GM21576 (cell line): Measurements from ENCODE around the gene NSMF.
"Not testable (repeated sequence)": the region's sequence is repeated elsewhere in the genome, so short reads cannot be mapped to it uniquely, and the experiment has no call there.

ENCODE experiments used
- ATAC-seq: cut with Tn5 transposase; IDR thresholded peaks from one replicate; pipeline ENCODE4 v1.9.1; 2021; ENCODE audit warnings: mild to moderate bottlenecking, moderate library complexity; ENCODE audit not compliant: unreplicated experiment

Gene NSMF

DNA sequence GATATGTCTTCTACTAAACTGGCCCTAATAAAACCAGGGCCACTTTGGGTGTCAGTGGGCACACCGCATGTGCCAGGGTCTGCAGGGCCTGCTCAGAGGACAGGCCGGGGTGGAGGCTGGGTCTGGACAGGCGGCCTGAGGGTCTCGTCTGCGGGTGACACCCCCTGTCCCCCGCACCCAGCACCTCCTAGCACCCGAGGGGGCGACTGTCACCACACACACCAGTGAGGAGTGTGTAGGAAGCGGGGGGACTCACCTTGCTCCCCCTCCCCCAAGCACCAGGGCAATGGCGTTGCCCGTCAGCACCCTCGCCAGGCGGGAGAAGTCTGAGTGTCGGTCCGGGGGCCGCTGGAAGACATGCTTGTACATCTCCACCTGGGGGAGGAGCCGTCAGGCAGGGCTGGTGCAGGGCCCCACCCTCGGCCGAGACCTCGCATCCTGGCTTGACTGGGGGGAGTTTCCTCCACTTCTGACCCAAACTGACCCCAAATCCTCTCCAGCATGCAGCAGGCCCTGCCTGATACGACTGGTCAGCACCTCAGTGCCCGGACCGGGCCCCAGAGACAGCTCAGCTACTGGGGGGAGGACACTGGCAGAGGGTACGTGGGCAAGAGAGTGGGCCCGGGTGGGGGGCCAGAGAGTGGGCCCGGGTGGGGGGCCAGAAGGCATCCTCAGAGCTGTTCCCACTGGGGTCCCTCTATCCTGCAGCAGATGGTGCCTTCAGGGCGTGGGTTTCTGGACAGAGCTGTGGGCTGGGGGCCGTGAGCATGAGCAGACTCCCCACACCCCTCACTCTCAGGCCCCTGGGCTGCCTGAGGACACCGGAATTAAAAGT lies 18.9 kb upstream of the NSMF start:
- no peak for ATAC-seq

DNA sequence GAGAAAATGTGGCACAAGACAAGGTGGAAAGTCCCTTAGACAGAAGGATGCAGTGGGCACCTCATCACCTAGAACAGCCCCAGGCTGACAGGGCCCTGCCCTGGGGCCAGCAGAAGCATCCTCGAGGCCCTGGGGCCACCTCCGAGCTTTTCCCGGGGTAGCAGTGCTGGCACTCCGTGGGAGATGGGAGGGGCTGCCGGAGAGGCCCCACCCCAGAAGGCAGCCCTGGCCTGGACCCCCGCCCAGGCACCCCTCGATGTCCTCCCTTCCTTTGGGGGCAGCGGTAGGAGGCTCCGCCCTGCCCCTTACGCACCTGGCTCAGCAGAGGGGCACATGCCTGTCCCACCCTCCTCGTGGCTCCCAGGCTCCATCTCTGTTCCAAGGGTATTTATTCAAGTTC lies 17.7 kb upstream of the NSMF start:
- no peak for ATAC-seq

DNA sequence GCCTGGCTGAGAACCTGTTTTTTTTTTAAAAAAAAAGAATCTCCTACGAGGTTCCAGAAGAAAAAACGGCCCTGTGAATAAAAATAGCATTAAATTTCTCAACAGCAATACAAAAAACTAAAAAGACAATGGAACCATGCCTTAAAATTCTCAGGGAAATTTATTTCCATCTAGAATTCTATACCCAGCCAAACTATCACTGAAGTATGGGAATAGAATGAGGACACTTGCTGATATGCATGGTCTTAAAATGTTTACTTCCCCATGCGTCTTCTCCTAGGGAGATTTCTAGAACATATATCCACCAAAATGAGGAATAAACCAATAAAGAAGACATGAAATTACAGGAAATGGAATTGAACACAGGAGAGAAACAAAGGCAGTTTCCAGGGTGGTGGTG lies 16.5 kb upstream of the NSMF start:
- no peak for ATAC-seq

DNA sequence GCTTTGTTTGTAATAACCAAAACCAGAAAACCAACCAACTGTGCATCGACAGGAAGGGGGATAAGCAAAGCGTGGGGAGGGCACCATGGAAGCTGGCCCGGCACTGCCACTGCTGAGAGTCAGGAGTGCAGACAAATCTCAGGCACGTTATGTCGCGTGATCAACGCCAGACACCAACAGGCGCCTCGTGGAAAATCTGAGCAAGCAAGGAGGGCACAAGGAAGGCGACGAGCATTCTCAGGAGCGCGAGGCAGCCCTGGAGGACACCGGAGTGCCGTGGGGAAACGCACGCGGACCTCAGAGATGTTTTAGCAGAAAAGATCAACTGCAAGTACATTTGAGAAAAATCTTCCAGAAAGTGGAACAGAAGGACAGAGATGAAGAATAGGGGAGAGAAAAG lies 15.1 kb upstream of the NSMF start:
- no peak for ATAC-seq

DNA sequence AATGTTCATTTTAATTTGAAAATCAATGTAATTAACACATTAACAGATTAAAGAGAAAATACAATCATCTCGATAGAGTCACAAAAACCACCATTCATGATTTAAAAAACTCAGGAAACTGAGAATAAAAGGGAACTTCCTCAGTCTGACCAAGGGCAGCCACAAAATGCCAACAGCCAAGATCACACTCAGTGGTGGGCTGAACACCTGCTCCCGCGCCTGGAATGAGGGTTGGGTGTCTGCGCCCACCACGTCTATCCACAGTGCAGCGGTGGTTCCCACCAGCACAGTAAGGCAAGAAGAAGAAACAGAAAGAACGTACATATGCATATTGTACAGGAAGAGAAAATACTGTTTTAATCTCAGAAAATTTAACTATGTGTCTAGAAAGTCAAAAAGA lies 11.7 kb upstream of the NSMF start:
- ATAC-seq = no peak

DNA sequence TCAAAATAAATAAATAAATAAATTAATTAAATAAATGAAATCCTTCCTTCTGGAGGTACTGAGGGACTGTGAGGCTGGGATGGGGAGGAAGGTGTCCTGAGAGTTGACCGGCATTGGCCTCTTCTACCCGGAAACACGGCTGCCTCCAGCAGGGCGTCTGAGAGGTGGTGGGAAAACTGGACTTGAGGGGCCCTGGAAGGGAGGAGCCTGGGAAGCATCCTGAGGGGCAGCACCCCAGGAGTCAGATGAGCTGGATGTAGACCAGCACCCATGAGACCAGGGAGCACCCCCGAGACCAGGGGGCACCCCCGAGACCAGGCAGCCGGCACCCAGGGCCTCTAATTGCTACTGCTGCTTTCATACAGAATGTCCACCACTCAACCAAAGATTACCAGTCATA lies 8.8 kb upstream of the NSMF start:
- ATAC-seq = no peak

DNA sequence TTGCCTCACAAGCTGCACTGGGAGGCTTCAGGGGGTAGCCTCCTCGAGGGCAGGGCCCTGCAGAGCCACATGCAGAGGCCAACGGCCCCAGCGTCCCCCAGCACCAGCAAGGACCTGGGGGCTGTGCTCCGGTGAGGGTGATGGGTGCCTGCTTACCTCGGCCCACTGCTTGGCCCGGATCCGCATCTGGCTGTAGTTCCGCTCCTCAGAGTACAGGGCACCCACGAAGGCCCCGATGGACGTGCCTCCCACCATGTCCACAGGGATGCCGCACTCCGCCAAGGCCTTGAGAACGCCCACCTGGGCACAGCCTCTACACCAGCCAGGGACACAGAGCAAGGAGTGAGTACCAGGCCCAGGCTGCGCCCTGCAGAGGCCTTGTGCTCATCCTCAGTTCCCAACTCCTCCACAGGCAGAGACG lies 8.0 kb upstream of the NSMF start:
- no peak for ATAC-seq

DNA sequence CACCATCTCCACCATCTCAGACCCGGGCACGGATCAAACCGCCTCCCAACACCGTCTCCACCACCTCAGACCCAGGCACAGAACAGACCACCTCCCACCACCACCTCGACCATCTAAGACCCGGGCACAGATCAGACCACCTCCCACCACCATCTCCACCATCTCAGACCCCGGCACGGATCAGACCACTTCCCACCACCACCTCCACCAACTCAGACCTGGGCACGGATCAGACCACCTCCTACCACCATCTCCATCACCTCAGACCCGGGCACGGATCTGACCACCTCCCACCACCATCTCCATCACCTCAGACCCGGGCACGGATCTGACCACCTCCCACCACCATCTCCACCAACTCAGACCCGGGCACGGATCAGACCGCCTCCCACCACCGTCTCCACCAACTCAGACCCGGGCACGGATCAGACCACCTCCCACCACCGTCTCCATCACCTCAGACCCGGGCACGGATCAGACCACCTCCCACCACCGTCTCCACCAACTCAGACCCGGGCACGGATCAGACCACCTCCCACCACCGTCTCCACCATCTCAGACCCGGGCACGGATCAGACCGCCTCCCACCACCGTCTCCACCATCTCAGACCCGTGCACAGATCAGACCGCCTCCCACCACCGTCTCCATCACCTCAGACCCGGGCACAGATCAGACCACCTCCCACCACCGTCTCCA lies 7.4 kb upstream of the NSMF start:
- ATAC-seq = not testable (repeated sequence)

DNA sequence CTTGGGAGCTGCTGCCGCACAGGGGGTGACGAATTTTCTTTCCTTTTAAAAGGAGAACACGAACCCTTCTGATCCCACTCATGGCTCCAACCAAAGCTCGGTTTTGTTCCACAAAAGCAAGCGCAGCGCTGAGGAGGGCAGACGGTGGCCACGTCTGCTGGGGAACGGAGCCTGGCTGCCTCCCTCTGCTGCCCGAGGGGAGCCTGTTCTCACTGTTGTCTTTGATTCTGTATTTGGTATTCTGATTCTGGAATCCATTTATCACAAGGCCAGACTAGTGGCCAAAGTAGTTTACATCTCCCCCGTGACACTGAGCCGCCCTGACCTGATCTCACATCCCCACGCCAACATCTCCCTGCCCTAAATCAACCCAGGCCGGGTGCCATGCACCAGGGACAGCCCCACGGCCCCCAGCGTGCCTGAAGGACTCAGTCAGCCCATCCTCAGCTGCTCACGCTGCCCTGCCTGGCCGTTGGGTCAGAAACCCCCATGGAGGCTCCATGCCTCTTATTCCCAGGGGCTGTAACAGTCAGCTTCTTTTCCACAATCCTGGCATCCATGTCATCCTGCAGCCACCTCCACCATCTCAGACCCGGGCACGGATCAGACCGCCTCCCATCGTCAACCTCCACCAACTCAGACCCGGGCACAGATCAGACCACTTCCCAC lies 6.7 kb upstream of the NSMF start:
- no peak for ATAC-seq

DNA sequence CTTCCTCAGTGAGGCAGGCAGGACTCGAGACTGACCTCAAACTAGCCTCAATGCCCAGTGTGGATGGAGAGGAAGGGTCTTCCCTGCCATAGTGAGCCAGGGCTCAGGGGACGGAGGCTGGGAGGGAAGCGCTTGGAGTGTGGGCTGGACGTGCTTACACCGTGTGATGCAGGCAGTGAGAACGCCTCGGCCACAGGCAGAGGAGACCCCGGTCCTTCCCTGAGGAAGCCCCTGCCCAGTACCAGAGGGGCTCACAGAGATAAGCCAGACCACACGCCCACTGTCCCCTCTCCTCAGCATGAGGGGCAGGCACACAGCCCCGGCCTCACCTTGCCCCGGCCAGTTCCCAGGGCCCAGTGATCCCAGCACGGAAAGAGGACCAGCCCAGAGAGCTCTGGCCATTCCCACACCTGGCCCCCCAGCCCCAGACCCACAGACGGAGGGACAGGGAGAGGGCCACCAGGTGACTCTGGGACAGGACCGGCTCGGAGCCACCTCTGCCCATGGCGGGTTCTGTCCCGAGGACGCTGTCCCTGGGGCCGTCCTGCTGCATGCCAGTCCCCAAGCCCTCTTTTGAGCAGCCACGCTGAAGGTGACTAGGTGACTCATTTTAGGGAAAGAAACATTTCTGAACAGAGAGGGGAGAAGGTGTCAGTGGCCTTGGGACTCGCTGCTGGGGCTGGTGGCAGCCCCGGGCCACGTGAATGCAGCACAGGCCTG lies 6.0 kb upstream of the NSMF start:
- no peak for ATAC-seq

DNA sequence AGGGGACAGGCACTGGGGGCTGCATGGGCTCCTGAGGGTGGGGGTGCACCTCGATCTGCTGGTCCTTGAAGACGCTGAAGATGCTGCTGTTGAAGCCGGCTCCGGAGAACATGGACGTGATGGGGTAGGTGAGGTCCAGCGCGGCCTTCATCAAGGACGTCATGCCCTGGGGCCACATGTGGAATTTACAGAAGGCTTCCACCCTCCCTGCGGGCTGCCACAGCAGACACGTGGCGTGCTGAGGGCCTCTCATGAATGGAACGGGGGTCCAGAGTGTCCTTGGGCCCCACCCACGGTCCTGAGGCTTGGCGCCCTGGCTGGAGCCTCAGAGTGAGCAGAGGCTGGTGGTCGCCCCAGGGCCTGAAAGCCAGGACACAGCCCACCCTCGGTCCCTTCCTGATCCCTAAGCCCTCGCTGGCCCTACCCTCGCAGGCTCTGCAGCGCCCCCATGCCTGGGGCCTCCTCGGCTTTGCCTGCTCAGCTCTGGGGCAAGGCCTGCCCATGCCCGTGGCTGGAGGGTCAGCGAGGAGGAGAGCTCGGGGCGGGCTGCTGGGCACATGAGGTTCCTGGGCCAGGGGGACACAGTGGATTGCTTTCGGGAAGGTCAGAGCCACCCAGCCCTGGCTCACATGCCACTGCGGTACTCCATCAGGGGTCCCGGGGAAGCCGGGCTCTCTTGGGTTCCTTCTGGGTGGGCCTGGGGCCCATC lies 5.3 kb upstream of the NSMF start:
- ATAC-seq = no peak

DNA sequence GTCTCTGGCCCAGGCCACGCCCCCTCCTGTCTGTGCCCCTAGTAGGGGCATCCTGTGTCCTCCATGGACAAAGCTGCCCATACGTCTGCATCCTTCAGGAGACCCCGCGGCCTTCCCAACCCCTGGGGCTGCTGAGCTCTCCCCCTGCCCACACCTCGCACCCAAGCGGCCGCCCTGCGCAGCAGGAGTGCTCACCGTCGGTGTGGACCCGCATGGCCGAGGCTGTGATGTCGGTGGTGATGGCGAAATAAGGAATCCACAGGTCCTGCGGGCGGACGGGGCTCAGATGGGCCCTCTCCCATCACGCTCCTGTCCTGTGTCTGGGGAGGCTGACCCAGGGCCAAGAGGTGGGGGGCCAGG lies 4.8 kb upstream of the NSMF start:
- ATAC-seq = no peak

DNA sequence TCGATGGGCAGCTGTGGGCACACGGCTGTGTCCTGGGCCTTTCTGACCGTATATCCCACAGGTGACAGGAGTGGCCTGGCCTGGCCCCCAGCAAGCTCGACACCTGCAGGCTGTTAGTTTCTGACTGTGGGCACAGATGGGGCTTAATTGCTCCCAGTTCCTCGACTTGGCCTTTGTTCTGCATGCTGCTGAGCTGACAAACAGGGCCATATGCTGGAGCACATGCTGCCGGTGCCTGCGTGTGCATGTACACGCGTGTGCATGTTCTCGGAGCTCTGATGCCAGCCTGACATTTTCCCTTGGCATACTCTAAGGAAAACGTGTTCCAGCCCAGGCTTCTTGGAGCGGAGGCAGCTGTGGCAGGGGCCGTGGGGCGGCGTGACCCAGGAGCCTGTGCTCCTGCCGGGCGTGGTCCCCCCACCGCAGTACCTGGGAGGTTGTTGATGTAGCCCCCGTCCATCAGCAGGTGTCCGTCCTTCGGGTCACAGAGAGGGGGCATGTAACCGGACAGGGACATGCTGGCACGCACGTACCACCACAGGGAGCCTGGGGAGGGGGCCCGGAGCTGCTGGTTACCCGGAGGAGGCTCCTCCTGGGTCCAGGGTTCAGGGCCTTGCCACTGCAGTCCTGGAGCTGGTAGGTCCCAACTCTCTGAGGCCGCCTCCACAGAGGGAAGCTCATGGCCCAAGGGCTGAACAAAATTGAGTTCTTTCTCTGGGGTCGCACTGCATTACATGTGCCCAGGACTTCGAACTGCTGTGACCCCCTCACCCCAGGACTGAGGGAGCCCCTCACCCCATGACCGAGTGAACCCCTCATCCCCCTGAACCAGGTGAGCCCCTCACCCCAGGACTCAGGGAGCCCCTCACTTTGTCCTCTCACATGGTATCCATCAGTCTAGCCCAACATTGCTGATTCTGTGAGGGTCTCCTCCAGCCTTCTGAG lies 4.1 kb upstream of the NSMF start:
- no peak for ATAC-seq

DNA sequence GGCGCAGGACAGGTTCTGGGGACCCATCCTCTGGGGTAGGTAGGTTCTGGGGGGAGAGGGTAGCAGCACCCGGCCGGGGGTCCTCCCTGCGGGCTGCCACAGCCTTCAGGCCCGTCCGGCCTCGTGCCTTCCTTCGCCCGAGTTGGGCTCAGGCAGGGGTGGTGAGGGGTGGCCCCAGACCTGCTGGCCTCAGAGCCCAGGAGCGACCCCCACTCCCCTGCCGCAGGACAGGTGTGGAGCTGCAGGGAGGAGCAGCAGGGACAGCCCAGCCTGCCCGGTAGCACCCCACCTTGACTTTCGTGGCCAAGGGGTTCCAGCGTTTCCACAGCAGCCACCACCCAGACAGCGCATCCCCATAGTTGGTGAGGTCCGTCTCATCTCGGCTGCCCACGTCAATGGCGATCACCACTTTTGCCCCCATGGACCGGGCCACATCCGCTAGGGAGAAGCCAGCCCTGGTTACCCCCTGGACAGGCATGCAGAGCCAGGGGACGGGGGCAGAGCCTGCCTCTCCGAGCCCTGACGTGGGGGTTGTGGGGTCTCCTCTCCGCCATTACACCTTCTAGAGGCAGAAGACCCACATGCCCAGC lies 3.4 kb upstream of the NSMF start:
- ATAC-seq = no peak

DNA sequence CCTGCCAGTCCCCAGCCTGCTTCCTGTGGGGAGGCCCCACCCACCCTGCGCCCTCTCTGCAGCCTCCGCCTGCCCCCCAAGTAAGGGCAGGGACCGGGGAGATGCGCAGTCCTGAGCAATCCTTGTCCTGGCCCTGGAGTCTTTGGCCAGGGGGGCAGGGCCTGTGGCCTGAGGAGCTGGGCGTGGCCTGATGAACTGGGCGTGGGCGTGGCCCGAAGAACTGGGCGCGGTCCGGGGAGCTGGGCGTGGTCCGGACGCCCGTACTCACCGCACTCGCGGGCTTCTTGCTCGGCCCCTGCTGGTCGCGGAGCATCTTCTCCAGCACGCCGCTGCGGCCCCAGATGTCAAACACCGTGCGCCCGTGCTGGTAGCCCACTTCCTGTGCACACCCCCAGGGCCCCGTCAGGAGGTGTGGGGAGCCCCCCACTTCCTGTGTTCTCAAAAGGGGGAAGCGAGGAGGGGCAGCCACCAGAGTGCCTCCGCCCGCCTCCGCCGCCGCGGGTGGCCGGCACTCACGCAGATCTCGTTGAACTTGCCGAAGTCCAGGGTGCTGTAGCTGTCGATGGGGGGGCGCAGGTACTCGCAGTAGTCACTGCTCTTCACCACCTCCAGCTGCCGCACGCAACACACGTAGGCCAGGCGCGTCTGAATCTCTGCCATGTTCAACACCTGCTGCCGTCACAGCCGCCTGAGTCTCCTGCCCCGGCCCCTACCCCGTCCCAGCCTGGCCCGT lies 2.7 kb upstream of the NSMF start:
- ATAC-seq = peak; percentile 55

DNA sequence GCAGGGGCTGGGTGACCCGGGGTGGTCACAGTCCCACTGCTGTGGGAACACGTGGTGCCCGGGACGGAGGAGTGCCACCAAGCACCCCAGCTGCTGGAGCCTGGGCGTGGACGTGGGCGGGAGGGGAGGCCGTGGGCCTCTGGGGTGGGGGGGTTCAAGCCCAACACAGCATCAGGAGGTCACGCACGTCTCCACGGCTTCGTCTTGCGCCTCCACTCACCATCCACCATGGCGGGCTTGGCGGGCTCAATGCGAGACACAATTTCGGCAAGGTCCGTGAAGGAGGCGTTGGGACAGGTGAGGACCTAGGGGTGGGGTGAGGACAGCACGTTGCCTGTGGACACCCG lies 2.2 kb upstream of the NSMF start:
- ATAC-seq = no peak

DNA sequence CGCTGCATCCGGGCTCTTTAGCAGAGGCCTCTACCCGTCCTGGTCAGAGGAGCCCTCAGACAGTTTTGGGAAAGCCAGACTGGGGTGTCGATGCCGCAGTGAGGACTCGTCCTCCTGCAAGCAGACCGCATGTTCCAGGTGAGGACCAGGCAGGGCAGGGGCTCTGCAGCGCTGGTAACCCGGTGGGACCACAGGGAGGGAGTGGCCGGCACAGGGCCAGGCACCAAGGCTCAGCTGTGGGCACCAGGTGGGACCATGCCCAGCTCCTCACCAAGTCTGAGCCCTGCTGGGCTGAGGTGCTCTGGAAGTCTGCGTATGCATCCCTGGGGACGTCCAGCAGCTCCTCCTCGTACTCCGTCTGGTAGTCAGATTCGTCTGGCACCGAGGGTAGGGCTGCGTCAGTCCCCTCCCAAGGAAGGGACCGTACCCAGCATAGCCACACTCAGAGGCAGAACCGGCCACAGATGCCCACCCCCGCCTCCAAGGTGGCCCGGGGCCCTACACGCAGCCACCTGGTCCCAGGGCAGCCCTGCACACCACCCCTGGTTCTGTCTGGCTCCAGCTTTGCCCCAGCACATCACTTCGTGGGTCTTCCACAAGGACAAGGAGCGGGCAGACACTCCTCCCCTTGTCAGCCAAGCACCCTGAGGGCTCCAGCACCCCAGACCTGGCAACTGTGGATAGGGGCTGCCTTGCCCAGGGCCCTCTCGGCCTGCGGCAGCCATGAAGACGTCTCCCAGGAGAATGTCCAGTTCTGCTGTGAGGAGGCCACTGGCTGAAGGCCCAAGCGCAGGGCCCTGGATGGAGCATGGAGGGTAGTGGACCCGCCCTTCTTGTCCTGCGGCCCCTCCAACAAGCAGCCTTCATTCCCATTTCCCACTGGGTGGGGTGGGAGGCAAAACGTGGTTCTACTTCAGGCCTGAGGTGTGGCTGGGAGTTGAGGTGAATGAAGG lies 1.5 kb upstream of the NSMF start:
- ATAC-seq = no peak
